Stimulated activated CD4-positive, alpha-beta T cell treated with anti-CD3 and anti-CD28 coated beads, Interleukin-12 subunit alpha, Interleukin-12 subunit beta, amount 100 ng/mL, for 4 hours (primary cell): Measurements from ENCODE around the gene GNGT1.
A peak's percentile ranks its signal among the peaks of the same experiment; 100 is the strongest.
"Not testable (repeated sequence)": the region's sequence is repeated elsewhere in the genome, so short reads cannot be mapped to it uniquely, and the experiment has no call there.

ENCODE experiments used
- DNase-seq: peaks from one replicate; pipeline ENCODE4 v3.0.0-alpha.2; 2020

Gene GNGT1

DNA sequence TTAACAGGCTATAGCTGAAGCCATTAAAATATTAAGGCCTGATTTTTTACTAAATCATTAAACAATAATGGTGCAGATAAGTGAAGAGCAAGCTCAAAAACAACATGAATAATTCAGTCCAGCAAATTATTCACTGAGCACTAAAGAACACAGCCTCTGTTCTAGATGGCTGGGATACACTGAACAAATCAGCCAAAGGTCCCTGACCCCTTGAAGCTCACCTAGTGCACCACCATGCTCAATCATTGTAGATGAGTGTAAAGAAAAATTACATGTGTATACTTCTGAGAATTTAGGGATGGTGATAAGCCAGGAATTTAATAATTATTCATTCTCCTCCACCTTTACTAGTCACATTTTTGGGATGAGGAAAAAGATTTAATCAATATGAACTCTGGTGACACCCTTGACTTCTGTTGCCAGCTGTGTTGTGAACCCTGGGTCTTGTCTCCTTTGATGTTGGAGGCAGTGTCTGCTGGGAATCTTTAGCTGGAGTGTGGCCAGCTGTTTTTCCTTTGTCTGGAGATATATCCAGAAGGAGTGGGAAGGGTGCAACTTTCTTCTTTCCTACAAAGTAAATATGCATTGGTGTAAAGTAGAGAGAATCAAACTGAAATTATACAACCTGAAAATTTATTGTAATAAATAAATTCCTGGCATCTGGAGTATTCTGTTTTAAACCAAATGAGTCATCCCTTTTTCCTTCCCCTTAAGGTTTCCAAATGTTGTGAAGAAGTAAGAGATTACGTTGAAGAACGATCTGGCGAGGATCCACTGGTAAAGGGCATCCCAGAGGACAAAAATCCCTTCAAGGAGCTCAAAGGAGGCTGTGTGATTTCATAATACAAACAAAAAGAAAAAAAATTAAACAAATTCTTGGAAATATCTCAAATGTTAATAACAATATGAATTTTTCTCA is 4.0 kb downstream of the GNGT1 start:
- DNase-seq, result no peak

DNA sequence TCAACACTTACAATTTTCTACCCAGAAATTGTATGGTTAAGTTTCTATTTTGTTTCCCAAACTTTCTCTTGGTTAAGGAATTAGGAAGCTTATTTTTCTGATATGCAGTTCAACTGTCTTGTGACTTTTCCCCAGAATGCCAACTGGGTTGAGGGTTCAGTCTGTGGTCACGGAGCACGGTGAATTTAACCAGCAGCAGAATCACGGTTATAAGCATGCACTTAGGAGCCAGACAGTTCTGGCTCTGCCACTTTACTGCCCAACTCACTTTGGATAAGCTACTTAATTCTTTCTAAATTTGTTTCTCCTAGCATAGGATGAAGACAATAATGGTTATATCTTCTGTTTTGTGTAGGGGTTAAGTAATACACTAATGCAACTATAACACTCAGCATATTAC is 4.9 kb downstream of the GNGT1 start:
- DNase-seq, result not testable (repeated sequence)

DNA sequence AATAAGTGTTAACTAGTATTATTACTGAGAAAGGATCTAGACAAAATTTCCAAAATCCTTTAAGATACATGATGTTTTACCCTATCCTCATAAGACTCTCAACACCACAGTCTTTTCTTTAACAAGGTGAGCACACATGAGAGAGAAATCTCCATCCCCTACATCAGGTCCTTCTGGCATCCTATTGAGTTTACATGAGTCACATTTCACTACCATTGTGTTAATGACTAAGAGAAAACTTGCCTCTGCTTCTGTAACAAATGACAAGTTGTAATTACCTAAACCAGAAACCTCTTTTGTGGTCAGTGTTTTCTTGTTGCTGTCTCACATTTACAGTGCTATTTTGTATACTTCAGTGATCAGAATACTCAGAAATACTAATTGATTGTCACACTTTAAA is 5.3 kb downstream of the GNGT1 start:
- not testable (repeated sequence) for DNase-seq

GRCh38 chr7:93913197-93913596 is 6.8 kb downstream of the GNGT1 start:
- DNase-seq, result no peak

DNA sequence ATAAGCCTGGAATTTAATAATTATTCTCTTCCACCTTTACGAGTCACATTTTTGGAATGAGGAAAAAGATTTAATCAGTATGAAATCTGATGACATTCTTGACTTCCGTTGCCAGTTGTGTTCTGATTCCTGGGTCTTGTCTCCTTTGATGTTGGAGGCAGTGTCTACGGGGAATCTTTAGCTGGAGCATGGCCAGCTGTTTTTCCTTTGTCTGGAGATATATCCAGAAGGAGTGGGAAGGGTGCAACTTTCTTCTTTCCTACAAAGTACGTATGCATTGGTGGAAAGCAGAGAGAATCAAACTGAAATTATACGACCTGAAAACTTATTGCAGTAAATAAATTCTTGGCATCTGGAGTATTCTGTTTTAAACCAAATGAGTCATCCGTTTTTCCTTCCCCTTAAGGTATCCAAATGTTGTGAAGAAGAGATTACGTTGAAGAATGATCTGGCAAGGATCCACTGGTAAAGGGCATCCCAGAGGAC is 8.3 kb downstream of the GNGT1 start:
- no peak for DNase-seq

GRCh38 chr7:93915206-93915842 is 9.0 kb downstream of the GNGT1 start:
- DNase-seq, result not testable (repeated sequence)

DNA sequence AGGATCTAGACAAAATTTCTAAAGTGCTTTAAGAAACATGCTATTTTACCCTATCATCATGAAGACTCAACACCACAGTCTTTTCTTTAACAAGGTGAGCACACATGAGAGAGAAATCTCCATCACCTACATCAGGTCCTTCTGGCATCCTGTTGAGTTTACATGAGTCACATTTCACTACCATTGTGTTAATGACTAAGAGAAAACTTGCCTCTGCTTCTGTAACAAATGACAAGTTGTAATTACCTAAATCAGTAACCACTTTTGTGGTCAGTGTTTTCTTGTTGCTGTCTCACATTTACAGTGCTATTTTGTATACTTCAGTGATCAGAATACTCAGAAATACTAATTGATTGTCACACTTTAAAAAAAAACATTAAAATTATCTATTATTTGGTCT is 9.5 kb downstream of the GNGT1 start:
- not testable (repeated sequence) for DNase-seq

DNA sequence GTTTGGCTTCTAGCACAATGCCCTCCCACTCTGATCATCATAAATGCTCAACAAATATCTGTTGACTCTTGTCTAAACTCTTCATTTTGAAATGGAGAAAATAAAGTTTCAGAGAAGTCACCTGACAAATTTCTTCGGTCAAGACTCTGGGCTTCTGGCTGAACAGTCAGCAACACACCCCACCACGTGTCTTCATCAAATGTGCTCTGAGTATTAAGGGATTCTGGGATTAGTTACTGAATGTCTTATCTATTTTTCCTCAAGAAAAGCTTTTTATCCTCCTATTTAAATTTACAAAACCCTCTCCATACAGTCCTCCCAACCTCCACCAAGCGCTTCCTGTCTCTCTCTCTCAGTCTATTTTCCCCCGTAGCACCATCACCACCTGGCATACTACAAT is 9.9 kb downstream of the GNGT1 start:
- not testable (repeated sequence) for DNase-seq

GRCh38 chr7:93920496-93921182 is 14.3 kb downstream of the GNGT1 start:
- DNase-seq, result no peak

DNA sequence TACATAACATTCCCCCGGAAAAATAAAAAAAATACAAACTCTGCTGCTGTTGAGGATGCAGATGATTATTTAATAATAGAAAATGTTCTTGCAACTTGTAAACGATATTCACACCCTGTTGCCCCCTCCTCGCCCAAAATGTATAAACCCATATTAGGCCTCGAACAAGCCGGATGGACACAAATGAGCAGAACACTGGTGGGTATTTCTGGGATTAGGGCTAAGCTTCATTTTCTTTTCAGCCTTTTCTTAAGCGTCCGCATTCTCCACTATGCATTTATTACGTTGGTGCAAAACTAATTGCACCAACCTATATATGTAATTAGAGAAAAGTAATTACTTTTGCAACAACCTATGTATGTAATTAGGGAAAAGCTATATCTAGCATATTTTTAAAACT is 14.8 kb downstream of the GNGT1 start:
- DNase-seq, result no peak

DNA sequence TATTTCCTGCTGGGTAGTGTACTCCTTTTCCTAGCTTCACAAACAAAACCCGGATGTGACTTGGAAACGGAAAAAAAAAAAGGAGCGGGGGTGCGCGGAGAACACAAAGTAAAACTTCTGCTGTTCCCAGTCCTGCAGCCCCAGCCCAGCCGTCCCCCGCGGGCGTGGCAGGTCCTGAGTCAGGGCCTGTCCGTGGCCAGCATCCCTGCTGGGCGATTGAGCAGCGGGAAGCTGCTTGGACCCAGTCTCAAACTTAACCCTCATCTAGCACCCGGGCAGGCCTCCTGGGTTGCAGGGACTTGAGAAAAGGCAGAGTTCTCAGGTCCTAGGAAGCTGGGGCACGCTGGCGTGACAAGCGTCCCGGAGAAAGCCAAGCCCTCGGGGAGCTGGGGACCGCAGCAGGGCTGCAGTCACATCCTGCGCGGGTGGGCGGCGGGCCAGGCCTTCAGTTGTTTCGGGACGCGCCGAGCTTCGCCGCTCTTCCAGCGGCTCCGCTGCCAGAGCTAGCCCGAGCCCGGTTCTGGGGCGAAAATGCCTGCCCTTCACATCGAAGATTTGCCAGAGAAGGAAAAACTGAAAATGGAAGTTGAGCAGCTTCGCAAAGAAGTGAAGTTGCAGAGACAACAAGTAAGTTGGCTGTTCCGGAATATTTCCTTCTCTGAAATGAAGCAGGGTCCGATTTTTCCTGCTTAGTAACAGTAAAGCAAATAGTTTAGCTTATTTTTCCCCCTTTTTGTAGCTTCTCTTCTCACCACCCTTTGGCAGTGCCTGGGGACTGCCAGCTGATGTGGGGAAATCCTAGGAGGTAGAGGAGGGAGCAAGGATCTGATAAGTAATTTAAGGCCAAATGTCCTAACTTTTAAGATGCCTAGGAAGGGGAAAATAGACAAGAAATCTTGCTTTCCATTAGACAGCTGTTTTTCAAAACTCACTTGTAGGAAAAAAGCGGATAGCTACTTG is 15.5 kb downstream of the GNGT1 start, which contains the start of gene GNG11:
Gene GNG11 (plus strand): TSS at position 129 of the 960 bp plus-strand sequence. CDS start 403 bp downstream, at position 532.
- peak; percentile 8 for DNase-seq

- no peak for DNase-seq
Measured at GRCh38 chr7:93923296-93923695, 16.9 kb downstream of the GNGT1 start.

- DNase-seq, result no peak
Measured at GRCh38 chr7:93923942-93924341, 17.6 kb downstream of the GNGT1 start.

DNA sequence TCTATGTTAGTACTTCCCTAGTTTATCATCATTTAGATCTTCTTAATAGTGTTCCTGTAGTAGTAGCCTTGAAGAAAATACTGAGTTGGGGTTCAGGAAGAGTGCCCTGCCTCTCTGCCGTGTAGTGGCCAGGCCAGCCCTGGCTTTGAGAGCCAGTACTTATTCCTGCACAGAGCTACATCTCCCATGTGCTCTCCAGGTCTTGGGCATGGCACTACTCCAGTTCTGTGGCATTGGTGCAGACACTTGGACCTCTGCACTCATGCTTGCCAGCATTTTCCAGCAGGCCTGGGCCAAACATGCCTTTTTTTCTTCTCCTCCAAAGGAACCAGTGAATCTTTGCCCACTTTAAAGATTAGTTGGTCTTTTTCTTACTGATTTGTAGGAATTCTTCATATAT is 20.4 kb downstream of the GNGT1 start:
- no peak for DNase-seq

DNA sequence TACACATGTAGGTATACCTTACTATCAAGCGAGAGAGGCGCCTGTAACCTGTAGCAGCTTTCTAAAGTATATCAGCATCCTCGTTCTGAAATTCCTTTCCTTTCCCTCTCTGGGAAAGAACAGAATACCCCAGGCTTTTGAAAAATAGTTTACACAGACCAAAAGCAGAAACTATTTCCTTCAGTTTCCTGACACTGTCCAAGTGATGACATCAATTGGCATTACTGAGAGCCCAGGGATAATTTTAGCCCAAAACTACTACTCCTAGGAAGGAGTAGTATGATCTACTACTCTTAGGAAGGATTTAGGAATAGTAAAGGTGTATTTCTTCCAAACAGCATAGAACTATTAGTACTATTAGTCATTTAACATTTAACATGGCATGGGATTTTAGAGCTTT is 21.2 kb downstream of the GNGT1 start:
- DNase-seq, result no peak

- DNase-seq, result no peak
Measured at GRCh38 chr7:93931655-93932054, 25.3 kb downstream of the GNGT1 start.

DNA sequence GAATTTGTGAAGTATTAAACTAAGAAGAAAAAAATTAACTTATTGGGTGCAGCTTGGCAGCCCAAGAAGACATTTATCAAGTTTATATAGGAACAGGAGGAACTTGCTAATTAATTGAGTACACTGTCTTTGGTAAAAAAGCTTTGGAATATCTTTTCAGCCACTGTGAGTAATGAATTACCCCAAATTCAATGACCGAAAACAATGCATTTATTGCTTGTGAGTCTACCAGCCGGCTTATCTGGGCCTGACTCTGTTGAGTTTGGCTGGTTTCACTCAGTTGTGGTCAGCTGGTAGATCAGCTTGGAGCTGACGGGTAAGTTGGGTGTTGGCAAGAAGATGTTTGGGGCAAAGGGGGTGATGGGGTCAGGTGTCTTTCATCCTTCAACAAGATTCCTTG is 26.8 kb downstream of the GNGT1 start:
- DNase-seq, result no peak

DNA sequence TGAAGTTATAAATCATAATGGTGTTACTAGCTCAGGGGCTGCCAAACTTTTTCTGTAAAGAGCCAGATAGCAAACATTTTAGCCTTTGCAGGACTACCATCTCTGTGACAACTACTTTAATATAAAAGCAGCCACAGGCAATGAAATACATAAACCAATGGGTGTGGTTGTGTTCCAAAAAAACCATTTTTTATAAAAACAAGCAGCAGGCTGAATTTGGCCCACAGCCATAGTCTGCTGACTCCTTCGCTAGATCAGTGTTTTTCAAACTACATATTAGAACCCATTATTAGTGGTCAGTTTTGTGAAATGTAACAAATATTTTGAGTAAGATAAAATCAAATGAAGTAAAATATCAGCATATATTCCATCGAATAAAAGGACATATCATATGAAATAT is 28.7 kb downstream of the GNGT1 start:
- no peak for DNase-seq

- no peak for DNase-seq
Measured at GRCh38 chr7:93937818-93938217, 31.5 kb downstream of the GNGT1 start.

DNA sequence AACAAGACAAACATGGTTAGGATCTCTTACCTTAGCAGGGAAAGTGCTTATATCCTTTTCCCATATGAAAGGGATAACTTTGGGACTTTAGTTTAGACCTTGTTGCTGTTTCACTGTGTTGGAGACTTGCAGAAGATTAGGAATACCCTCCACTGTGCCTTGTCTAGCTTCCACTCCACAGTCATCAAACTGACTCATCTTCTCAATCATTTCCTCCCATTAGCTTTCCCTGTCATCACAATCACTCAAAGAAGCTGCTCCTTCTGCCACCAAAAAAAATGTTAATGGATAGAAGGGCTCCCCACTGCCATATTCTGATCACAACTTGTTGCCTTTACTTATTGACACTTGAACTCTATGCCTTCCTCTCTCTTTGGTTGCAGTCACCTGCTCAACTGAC is 31.9 kb downstream of the GNGT1 start:
- no peak for DNase-seq

GRCh38 chr7:93941945-93942344 is 35.6 kb downstream of the GNGT1 start:
- DNase-seq, result no peak
